BJ (cell line): ENCODE measurements around the gene SV2C. TPM values are rescaled to one million over a fixed set of nuclear protein-coding genes. Genes with fewer than 3 reads are reported as not detected.

Experiments
- CTCF ChIA-PET: fragments of 350-600 bp; formaldehyde crosslinking; extraction: SDS; loops from one replicate; lab custom pipeline; 2021; ENCODE audit warnings: antibody characterized with exemption, inconsistent platforms; lab: Yijun Ruan, JAX
- POLR2A ChIA-PET: fragments of 300-600 bp; sonication (Branson Sonifier 250); formaldehyde crosslinking; extraction: SDS; loops from one replicate; lab custom pipeline; 2021; ENCODE audit warnings: antibody characterized with exemption; lab: Charles Lee
- DNase-seq: peaks from one replicate; pipeline ENCODE4 v3.0.0-alpha.2; 2011; ENCODE audit warnings: low read depth
- H3K27me3 ChIP-seq: 2 replicates; pipeline ENCODE4 v1.6.0; 2011; ENCODE audit warnings: low read length; ENCODE audit not compliant: control insufficient read depth, insufficient read depth
- H3K36me3 ChIP-seq: 2 replicates; pipeline ENCODE4 v1.5.1; 2011; ENCODE audit warnings: low read length; ENCODE audit not compliant: control insufficient read depth, insufficient read depth
- H3K4me3 ChIP-seq: 2 replicates; pipeline ENCODE4 v1.5.1; 2011; ENCODE audit warnings: low read depth, mild to moderate bottlenecking, control low read depth, low read length
- polyA plus RNA-seq: library from polyadenylated mRNA; depleted of rRNA; stranded (reverse); fragments of >200 nt; gene quantifications from 2 replicates; pipeline ENCODE4 v1.2.3, GENCODE V29; 2011
- TF ChIP-seq, protein P1 (sequence below): IDR thresholded peaks from 2 replicates; pipeline ENCODE4 v1.5.1; 2011; ENCODE audit warnings: low read depth, mild to moderate bottlenecking, control low read depth, inconsistent platforms, low read length, moderate library complexity; ENCODE audit not compliant: insufficient read depth

Gene SV2C
- polyA plus RNA-seq, 1 experiment, result not detected

DNA sequence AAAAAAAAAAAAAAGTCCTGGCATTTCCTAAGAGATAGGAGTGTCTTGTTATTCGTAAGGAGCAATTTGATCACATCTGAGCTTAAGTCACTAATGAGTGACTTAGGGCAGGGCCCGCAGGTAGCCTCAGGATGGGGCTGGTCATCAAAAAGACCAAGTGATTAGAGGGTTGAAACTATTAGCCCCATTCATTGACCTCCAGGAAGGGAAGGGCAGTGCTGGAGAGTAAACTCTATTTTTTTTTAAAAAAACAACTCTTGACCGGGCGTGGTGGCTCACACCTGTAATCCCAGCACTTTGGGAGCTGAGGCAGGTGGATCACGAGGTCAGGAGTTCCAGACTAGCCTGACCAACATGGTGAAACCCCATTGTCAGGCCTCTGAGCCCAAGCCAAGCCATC, 273.7 kb downstream of the SV2C start:
- ChIA-PET POLR2A (no interaction called here), CTCF (no interaction called here)
- Histone ChIP-seq H3K36me3 (no peaks in the 10 kb centered on the region), H3K4me3 (no peak overlapping the region), H3K27me3 (no peaks in the 10 kb centered on the region)
- no peak for DNase-seq
- TF ChIP-seq, protein P1, sequence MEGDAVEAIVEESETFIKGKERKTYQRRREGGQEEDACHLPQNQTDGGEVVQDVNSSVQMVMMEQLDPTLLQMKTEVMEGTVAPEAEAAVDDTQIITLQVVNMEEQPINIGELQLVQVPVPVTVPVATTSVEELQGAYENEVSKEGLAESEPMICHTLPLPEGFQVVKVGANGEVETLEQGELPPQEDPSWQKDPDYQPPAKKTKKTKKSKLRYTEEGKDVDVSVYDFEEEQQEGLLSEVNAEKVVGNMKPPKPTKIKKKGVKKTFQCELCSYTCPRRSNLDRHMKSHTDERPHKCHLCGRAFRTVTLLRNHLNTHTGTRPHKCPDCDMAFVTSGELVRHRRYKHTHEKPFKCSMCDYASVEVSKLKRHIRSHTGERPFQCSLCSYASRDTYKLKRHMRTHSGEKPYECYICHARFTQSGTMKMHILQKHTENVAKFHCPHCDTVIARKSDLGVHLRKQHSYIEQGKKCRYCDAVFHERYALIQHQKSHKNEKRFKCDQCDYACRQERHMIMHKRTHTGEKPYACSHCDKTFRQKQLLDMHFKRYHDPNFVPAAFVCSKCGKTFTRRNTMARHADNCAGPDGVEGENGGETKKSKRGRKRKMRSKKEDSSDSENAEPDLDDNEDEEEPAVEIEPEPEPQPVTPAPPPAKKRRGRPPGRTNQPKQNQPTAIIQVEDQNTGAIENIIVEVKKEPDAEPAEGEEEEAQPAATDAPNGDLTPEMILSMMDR, result no peak

DNA sequence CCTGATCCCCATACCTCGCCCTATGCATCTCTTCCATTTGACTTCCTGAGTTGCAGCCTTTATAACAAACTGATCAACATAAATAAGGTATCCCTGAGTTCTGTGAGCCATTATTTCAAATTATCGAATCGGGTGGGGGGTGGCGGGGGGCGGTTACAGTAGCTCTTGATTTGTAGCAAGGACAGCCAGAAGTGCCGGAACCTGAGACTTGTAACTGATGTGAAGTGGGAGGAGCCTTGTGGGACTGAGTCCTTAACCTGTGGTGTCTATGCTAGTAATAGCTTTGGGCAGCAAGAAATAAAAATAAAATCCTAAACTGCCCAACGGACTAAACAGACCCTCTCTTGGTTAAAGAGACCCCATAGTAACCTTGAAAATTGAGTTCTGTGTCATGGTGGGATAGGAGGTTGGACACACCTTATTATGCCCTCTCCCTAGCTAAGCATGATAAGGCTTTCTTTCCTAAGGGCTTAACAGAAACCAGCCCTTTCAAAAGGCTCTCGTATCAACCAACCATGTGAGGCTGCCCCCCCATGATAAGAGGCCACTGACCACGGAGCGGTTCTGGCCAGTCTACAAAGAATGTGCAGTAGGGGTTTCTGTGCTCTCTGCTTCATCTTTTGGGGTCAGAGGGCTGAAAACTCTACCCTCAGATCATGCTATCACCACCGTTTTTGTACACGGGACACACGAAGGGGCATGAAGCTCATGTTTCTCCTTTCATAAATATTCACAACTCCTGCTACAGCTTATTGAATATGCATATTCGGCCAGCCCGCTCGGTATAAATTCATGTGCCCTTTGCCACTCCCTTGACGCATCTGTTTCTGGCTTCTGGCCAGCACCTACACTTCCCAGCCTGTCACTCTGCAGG, 280.4 kb downstream of the SV2C start:
- Histone ChIP-seq H3K4me3 (no peak overlapping the region), H3K36me3 (no peaks in the 10 kb centered on the region), H3K27me3 (no peaks in the 10 kb centered on the region)
- no peak for DNase-seq
- CTCF ChIA-PET, result interaction anchor here (0.7 kb wide), 1 partner anchor 181 kb away, joined by 3 read pairs; no protein-coding TSS in a partner anchor
- POLR2A ChIA-PET, result no interaction called here
- TF ChIP-seq, protein P1, result no peak

DNA sequence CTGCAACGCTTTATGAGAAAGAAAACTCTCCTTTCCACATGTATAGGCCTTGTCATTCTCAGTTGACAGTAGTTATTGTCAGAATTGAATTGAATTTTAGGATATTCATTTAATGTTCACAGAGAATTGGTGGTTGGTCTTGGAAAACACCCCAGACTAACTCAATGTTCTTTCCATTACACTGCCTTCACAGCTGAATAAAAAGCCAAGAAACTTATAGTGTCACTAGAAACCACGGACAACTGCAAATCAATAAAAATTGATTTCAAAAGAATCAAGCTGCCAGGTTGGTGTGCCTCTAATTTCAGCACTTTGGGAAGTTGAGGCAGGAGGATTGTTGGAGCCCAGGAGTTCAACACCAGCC, 281.0 kb downstream of the SV2C start:
- DNase-seq, result no peak
- no peaks in the 10 kb centered on the region for H3K27me3 ChIP-seq
- TF ChIP-seq, protein P1, result no peak
- ChIA-PET POLR2A (no interaction called here), CTCF (interaction anchor here (0.7 kb wide), 1 partner anchor 182 kb away, joined by 3 read pairs; no protein-coding TSS in a partner anchor)
- H3K36me3 ChIP-seq, result no peaks in the 10 kb centered on the region
- no peak overlapping the region for H3K4me3 ChIP-seq

DNA sequence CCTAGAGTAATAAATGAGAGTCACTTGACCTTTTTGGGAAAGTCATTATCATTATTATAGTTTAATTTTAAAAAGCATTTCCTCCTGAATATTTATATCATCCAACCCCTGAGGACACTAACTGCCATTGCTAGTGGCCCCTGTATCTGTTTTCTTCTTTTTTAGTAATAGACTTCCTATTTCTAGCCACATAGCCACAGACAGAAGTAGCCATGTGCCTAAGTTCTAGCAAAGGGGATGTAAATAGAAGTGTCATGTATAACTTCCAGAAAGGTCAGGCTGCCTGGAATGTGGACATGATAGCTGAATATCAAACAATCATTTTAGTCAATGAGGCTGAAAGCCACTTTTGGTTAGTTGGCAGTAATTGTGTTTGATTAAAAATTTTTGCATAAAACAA, 282.4 kb downstream of the SV2C start:
- no peaks in the 10 kb centered on the region for H3K36me3 ChIP-seq
- POLR2A ChIA-PET, result no interaction called here
- H3K27me3 ChIP-seq, result no peaks in the 10 kb centered on the region
- DNase-seq, result no peak
- H3K4me3 ChIP-seq, result no peak overlapping the region
- CTCF ChIA-PET, result no interaction called here
- TF ChIP-seq, protein P1, result no peak

DNA sequence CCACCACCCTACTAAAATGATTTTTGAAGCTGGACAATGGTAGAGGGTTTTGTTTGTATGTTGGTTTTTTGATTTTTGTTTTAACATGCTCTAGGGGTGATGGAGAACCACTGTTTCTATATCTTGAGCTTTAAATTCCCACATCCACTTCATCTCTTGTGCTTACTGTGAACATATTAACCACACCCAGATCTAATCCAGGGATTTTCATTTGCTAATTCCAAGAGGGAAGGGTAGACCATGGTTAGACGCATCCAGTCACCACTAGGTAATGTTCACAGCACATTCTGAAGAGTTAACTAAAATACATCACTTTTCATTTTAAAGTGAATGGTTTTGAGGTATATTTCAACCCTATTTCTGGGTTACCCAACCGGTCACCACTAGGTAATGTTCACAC, 283.4 kb downstream of the SV2C start:
- ChIA-PET POLR2A (no interaction called here), CTCF (no interaction called here)
- Histone ChIP-seq H3K27me3 (no peaks in the 10 kb centered on the region), H3K4me3 (no peak overlapping the region), H3K36me3 (no peaks in the 10 kb centered on the region)
- TF ChIP-seq, protein P1, result no peak
- no peak for DNase-seq
